OCI-M1 (cell line): ENCODE measurements around the gene GPR107.

Source experiments
- DNase-seq: peaks from one replicate; lab custom pipeline; 2025; lab: John Stamatoyannopoulos, UW

The GPR107 gene

GRCh38 chr9:130137081-130137640 is 83.5 kb downstream of the GPR107 start:
- no peak for DNase-seq

GRCh38 chr9:130137641-130138081 is 84.0 kb downstream of the GPR107 start:
- no peak for DNase-seq

GRCh38 chr9:130138171-130138653 is 84.5 kb downstream of the GPR107 start:
- peak; percentile 85 for DNase-seq

GRCh38 chr9:130138791-130139190 is 85.1 kb downstream of the GPR107 start:
- no peak for DNase-seq

- DNase-seq: no peak
Measured at GRCh38 chr9:130139251-130139650, 85.5 kb downstream of the GPR107 start.

GRCh38 chr9:130140706-130141105 is 87.0 kb downstream of the GPR107 start:
- no peak for DNase-seq

- DNase-seq: no peak
Measured at GRCh38 chr9:130142056-130142455, 88.3 kb downstream of the GPR107 start.

- no peak for DNase-seq
Measured at GRCh38 chr9:130142641-130143040, 88.9 kb downstream of the GPR107 start.

- DNase-seq: no peak
Measured at GRCh38 chr9:130143279-130143893, 89.7 kb downstream of the GPR107 start.

- no peak for DNase-seq
Measured at GRCh38 chr9:130143958-130144366, 90.3 kb downstream of the GPR107 start.

- no peak for DNase-seq
Measured at GRCh38 chr9:130144703-130145102, 91.0 kb downstream of the GPR107 start.

- no peak for DNase-seq
Measured at GRCh38 chr9:130145658-130146057, 92.0 kb downstream of the GPR107 start.

- DNase-seq: no peak
Measured at GRCh38 chr9:130147198-130147597, 93.5 kb downstream of the GPR107 start.

- no peak for DNase-seq
Measured at GRCh38 chr9:130147910-130148309, 94.2 kb downstream of the GPR107 start.

GRCh38 chr9:130149031-130149430 is 95.3 kb downstream of the GPR107 start:
- no peak for DNase-seq

GRCh38 chr9:130149654-130150286 is 96.1 kb downstream of the GPR107 start:
- no peak for DNase-seq

- DNase-seq: no peak
Measured at GRCh38 chr9:130150779-130151382, 97.2 kb downstream of the GPR107 start.

GRCh38 chr9:130154816-130155215 is 101.1 kb downstream of the GPR107 start:
- DNase-seq: no peak

- DNase-seq: no peak
Measured at GRCh38 chr9:130155647-130156046, 101.9 kb downstream of the GPR107 start.

- DNase-seq: no peak
Measured at GRCh38 chr9:130156672-130157071, 103.0 kb downstream of the GPR107 start.

GRCh38 chr9:130157079-130157478 is 103.4 kb downstream of the GPR107 start:
- no peak for DNase-seq

GRCh38 chr9:130158001-130158400 is 104.3 kb downstream of the GPR107 start:
- DNase-seq: no peak

GRCh38 chr9:130159057-130159456 is 105.4 kb downstream of the GPR107 start:
- DNase-seq: no peak
